IPS-NIHi7 (cell line): ENCODE measurements around the gene AANAT.
A peak's percentile ranks its signal among the peaks of the same experiment; 100 is the strongest.

Experiments
- DNase-seq: peaks from one replicate; pipeline ENCODE4 v3.0.0; 2012; ENCODE audit warnings: mixed read lengths; ENCODE audit errors: extremely low spot score

The AANAT gene

GRCh38 chr17:76467366-76467765, at the start of gene AANAT:
TSS of gene AANAT (plus strand) at chr17:76467603. CDS start at chr17:76468747, 1,144 bp downstream.
- DNase-seq = no peak

GRCh38 chr17:76419576-76420260, 47.7 kb upstream of the AANAT start:
- no peak for DNase-seq

DNA sequence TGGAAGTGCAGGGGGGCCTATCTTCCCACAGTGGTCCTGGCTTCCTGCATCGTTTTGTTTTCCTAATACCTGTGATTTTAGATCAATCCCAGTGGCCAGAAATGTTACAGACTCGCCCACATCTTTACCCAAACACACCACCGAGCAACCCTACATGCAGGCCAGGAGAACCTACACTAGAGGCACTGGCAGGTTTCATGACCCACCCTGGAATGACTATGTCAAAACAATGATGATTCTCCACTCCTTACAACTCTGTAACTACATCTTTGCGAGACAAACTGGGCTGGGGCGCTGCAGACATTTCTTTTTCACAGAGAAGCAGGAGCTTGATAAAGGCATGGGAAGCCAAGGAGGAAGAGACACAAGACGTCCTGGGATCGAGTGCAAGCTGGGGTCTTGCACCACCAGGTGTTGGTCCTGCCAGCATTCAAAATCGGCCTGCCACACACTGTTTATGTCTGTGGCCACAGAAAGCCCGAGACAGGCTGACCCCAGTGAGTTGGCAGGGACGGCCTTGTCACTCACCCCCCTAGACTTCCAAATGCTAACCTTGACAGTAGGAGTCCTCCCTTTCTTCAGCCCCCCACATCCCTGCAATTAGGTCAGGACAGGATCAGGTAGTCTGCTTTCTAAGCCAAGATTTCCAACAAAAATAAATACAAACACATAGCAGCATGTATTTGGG, 46.9 kb upstream of the AANAT start:
- no peak for DNase-seq

DNA sequence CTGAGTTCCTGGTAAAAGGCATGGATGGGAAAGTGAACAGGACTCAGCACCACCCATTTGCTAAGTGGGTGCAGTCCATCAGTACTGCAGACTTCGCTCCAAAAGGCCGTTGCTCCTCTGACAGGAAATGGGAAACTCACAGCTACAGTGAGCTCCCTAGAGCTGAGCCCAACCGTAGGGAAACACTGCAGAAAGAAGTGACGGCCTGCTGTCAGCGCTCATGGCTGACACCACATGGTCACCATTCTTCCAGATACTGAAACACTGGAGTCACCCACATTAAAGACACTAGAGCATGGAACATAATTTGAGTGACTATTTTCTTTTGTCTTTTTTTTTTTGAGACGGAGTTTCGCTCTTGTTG, 46.4 kb upstream of the AANAT start:
- peak; percentile 41 for DNase-seq

DNA sequence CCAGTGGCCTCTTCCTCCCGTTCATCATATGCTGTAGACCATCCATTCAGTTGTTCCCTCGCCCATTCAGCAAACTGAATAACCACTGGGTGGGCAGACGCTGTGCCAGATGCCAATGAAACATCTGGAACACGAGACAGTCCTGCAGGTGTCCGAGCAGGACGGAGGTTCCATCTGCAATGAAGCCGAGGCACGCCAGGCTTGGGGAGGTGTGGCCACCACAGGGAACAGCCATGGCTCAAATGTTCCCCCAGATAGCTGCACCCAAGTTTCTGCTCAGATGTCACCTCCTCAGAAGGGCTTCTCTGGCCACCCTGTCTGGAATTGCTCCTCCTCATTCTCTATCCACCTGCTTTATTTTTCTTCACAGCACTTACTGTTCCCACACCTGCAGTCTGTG, 45.0 kb upstream of the AANAT start:
- no peak for DNase-seq

- no peak for DNase-seq
Measured at GRCh38 chr17:76422860-76423259, 44.5 kb upstream of the AANAT start.

DNA sequence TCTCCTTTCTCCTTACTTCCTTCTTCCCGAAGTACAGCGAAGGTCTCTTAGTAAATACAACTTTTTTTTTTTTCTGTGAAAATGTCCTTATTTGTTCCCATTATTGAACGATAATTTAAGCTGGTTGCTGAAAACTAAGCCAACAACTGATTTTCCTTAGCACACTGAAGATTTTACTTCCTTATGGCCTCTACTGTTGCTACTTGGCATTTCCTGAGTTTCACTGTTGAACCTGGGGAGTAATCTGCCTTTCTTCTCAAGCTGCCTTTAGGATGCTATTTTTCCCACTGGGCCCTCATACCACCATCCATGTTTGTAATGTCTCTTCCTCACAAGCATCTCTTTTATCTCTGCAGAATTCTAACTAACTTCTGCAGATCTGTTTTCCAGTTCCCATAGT, 40.5 kb upstream of the AANAT start:
- DNase-seq = no peak

GRCh38 chr17:76427501-76428231, 39.7 kb upstream of the AANAT start:
- no peak for DNase-seq

- no peak for DNase-seq
Measured at GRCh38 chr17:76428511-76428910, 38.9 kb upstream of the AANAT start.

DNA sequence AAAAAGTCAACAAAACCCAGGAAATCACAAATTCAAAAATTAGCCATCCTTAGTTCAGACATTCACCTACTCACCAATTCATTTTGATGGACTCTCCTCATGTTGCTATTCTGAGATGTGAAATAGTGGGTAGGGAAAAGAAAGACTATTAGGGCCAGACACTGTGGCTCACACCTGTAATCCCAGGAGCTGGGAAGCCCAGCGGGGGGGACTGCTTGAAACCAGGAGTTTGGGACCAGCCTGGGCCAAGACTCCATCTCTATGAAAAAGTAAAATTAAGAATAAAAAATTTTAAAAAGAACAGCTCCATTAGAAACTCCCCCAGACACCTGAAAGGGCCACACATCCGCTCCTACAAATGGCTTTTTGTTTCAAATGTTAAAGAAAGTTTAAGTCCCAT, 35.9 kb upstream of the AANAT start:
- no peak for DNase-seq

DNA sequence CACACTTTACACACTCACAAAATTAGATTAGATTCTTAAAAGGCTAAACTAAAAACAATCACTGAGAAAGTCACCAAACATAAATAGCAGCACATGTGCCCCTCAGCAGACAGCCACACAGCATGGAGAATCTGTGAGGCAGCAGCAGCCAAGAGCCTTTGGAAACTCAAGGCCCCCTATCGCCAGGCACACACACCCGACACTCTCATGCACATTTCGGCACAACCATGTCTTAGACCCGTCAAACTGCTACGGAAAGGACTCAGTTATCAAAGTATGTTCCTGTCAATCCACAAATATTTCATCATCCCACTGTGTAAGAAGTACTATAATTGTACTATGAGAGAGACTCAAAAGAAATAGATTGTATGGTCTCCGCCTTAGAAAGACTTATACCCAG, 35.4 kb upstream of the AANAT start:
- no peak for DNase-seq

DNA sequence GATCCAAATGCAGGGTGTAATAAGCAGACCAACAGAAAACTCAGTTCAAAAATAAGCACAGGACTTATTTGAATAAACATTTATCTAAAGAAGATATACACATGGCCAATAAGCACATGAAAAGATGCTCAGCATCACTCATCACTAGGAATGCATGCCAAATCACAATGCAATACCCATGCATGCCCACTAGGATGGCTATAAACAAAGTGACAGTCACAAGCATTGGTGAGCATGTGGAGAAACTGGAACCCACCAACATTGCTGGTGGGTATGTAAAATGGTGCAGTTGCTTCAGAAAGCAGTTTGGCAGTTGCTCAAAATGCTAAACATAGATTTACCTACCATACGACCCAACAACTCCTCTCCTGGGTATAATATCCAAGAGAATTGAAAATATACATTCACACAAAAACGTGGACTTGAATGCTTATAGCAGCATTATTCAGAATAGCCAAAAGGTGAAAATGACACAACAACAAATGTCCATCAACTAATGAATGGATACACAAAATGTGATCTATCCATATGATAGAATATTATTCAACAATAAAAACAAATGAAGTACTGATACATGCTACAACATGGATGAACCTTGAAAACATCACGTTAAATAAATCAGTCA, 34.6 kb upstream of the AANAT start:
- no peak for DNase-seq

DNA sequence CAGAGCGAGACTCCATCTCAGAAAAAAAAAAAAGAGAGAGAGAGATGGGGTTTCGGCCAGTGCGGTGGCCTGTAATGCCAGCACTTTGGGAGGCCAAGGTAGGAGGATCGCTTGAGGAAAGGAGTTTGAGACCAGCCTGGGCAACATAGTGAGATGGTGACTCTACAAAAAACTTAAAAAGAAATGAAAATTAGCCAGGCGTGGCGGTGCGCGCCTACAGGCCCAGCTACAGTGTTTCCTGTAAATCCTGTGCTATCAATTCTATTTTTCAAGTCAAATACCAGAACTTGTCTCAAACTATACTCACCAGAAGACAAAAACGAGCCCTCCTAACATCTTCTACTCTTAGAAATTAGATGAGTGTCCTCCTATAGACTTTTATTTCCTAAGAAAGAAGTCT, 33.7 kb upstream of the AANAT start:
- no peak for DNase-seq

DNA sequence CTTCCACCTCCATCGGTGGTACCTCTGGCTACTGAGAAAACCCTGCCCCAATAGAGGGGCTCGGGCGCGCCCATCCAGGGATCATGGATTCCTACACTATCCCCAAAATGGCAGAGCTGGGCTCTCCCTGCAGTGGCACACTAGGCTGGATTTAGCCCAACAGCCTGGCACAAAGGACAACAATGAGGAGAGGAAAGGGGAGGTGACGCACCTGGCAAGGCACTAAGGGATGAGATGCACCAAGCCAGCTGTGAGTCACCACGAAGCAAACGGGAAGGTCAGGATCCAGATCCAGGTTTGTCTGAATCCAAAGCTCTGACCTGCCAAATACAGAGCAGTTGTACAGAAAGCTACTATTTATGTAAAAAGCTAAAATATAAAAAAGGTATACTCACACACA, 32.5 kb upstream of the AANAT start:
- no peak for DNase-seq

GRCh38 chr17:76435751-76436150, 31.7 kb upstream of the AANAT start:
- no peak for DNase-seq

DNA sequence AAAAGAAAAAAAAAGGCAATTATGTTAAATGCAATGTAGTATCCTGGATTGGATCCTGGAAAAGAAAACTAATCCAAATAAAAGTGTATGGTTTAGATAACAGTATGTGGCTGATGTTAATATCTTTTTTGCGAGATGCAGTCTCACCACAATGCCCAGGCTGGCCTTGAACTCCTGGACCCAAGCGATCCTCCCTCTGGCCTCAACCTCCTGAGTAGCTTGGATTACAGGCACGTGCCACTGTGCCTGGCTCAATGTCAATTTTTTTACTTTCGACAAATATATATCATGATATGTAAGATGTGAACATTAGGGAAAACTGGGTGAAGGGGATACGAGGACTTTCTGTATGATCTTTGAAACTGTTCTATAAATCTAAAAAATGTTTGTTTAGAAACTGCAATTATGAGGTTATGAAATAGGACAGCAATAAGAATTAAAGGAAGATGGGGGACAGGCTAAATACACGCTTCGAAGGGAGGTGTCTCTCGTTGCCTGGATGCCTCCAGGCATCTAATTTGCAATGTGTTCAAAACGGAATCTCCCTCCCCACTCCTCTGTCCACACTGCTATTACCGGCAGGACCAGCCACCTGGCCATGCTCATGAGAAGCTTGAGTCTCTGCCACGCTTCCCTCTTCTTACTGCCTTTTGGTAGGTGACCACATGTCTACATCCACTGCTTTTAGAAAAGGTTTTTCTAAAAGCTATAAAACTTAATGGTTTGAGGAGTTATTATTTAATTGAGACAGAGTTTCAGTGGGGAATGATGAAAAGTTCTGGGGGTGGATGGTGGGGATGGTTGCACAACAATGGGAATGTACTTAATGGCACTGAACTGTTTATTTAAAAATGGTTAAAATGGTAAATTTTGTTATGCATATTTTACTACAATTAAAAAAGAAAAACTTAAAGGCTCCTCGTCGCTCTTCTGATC, 29.7 kb upstream of the AANAT start:
- no peak for DNase-seq

- no peak for DNase-seq
Measured at GRCh38 chr17:76438906-76439305, 28.5 kb upstream of the AANAT start.

DNA sequence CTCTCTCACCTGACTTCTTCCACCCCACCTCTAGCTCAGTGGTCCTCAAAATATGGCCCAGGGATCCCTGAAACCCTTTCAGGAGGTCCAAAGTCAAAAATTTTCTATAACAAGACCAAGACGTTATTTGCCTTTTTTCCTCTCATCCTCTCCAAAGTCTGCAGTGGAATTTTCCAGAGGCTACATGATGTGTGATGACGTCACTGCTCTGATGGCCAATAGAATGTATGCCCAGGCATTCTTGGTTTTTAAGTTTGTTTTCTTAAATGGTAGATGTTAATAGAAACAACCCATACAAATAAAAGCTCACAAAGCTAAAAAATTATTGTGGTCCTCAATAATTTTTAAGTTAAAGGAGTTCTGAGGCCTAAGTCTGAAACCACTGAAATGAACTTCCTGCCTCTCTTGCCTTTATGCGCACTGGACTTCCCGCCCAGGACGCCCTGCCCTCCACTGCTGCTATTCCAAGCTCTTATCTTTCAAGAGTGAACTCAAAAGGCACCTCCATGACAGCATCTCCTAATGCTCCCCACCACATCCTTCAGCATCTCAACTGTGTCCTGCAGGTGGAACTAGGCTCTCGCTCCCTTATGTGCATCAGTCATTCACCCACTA, 28.0 kb upstream of the AANAT start:
- no peak for DNase-seq

DNA sequence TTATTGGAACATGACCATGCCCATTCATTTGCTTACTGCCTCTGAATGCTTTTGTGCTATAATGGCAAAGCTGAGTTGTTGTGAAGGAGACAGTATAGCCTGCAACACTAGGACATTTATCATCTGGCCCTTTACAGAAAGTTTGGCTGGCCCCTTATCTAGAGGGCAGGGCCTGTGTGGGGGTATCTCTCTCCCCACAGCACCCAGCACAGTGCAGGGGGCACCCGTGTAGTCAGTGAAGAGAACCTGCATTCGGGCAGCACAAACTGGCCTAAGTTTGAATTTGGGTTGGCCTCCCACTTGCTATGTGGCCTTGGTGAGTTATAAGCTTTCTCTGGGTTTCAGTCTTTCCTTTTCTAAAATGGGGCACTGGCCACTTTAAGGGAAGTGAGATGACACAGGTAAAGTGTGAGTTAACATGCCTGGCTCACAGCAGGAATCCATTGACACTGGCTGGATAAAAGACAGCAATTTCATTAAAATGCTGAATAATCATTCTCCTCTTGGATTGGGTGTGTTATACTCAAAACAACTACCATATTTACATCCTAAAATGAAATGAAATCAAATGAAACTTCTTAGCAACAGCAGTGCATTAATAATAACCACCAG, 26.5 kb upstream of the AANAT start:
- no peak for DNase-seq

- no peak for DNase-seq
Measured at GRCh38 chr17:76441686-76442340, 25.6 kb upstream of the AANAT start.
